PC-9 (cell line): ENCODE results near the gene PDE4D. TPM values are rescaled to one million over a fixed set of nuclear protein-coding genes. Genes with fewer than 3 reads are reported as not detected.

Experiments used
- BruUV-seq: library from RNA; stranded (reverse); fragments of 400-500 nt; replicated peaks from 2 replicates; lab custom pipeline; 2021; lab: Mats Ljungman, UMichigan
- CTCF ChIA-PET: fragments of 300-600 bp; sonication (Branson Sonifier 250); formaldehyde crosslinking; loops from one replicate; lab custom pipeline; 2022; ENCODE audit warnings: antibody characterized with exemption; lab: Charles Lee
- POLR2A ChIA-PET: fragments of 300-600 bp; sonication (Branson Sonifier 250); formaldehyde crosslinking; loops from one replicate; lab custom pipeline; 2022; ENCODE audit warnings: antibody characterized with exemption; ENCODE audit not compliant: unreplicated experiment; lab: Charles Lee
- DNase-seq, 2 experiments: peaks; one replicate each; pipeline versions ENCODE4 v3.0.0 to v3.0.0-alpha.2; 2015 to 2022; ENCODE audit warnings: mixed read lengths in 1 of 2
- H2AFZ ChIP-seq: fragments of 200-600 bp; sonication (generic); 2 replicates; pipeline ENCODE4 v1.8.1; 2017; ENCODE audit warnings: antibody characterized with exemption
- H3F3A ChIP-seq: fragments of 200-600 bp; sonication (generic); 2 replicates; pipeline ENCODE4 v1.8.1; 2017; ENCODE audit warnings: antibody characterized with exemption, mild to moderate bottlenecking, low read depth; ENCODE audit not compliant: insufficient read depth
- H3K27ac ChIP-seq: fragments of 200-600 bp; sonication (generic); 2 replicates; pipeline ENCODE4 v1.6.1; 2016; ENCODE audit warnings: mixed run types
- H3K27me3 ChIP-seq: fragments of 200-600 bp; sonication (generic); 2 replicates; pipeline ENCODE4 v1.6.1; 2016; ENCODE audit warnings: low read depth, mixed run types; ENCODE audit not compliant: insufficient read depth
- H3K36me3 ChIP-seq: fragments of 200-600 bp; sonication (generic); 2 replicates; pipeline ENCODE4 v1.6.1; 2016; ENCODE audit warnings: low read depth, mixed run types
- H3K4me1 ChIP-seq: fragments of 200-600 bp; sonication (generic); replicated peaks from 2 replicates; pipeline ENCODE4 v1.6.1; 2016; ENCODE audit warnings: mixed run types; ENCODE audit not compliant: insufficient read depth
- H3K4me2 ChIP-seq: fragments of 200-600 bp; sonication (generic); 2 replicates; pipeline ENCODE4 v1.6.1; 2017; ENCODE audit warnings: mixed run types
- H3K4me3 ChIP-seq: fragments of 200-600 bp; sonication (generic); 2 replicates; pipeline ENCODE4 v1.6.1; 2016; ENCODE audit warnings: mixed run types
- H3K79me2 ChIP-seq: fragments of 200-600 bp; sonication (generic); 2 replicates; pipeline ENCODE4 v1.6.1; 2017; ENCODE audit warnings: low read depth, mixed run types
- H3K9me2 ChIP-seq: fragments of 200-600 bp; sonication (generic); 2 replicates; pipeline ENCODE4 v1.8.1; 2017; ENCODE audit warnings: mild to moderate bottlenecking; ENCODE audit not compliant: insufficient read depth
- H3K9me3 ChIP-seq: fragments of 200-600 bp; sonication (generic); 2 replicates; pipeline ENCODE4 v1.8.1; 2016; ENCODE audit warnings: low read depth; ENCODE audit not compliant: insufficient read depth
- H4K20me1 ChIP-seq: fragments of 200-600 bp; sonication (generic); 2 replicates; pipeline ENCODE4 v1.8.1; 2017; ENCODE audit not compliant: insufficient read depth
- CTCF ChIP-seq: fragments of 200-600 bp; sonication (generic); conservative IDR thresholded peaks from 2 replicates; pipeline ENCODE4 v1.6.1; 2017; ENCODE audit warnings: mixed run types, antibody characterized with exemption, mild to moderate bottlenecking, moderate library complexity
- EZH2 ChIP-seq: fragments of 200-600 bp; sonication (generic); IDR thresholded peaks from 2 replicates; pipeline ENCODE4 v1.8.0; 2017; ENCODE audit warnings: antibody characterized with exemption, low read depth
- intact Hi-C: fragments of 100-400 bp; cut with micrococcal nuclease; formaldehyde crosslinking; loops from one replicate; pipeline ENCODE4 v1.10.0; 2022; ENCODE audit not compliant: unreplicated experiment
- total RNA-seq: library from RNA; stranded (reverse); gene quantifications from 2 replicates; pipeline ENCODE4 v1.2.3, GENCODE V29; 2021

PDE4D gene
- total RNA-seq, 1 experiment from 2014 or later: 9.8 TPM

GRCh38 chr5:59728356-59728755 lies 165.2 kb downstream of the PDE4D start:
- intact Hi-C loops: no loop called here
- no peaks in the 10 kb centered on the region for H3K79me2 ChIP-seq
- H4K20me1 ChIP-seq: no peaks in the 10 kb centered on the region
- no peak overlapping the region for H3K4me3 ChIP-seq
- ChIA-PET POLR2A (no interaction called here), CTCF (interaction anchor here (0.5 kb wide), 1 partner anchor 25 kb away, joined by 3 read pairs; no protein-coding TSS in a partner anchor)
- no peaks in the 10 kb centered on the region for H3K9me2 ChIP-seq
- no peak overlapping the region for H3K27ac ChIP-seq
- no peaks in the 10 kb centered on the region for H3K9me3 ChIP-seq
- H3K4me1 ChIP-seq: peaks cover 7% of the 10 kb centered on the region
- peaks cover under 1% of the 10 kb centered on the region for H3F3A ChIP-seq
- H3K27me3 ChIP-seq: no peaks in the 10 kb centered on the region
- TF ChIP-seq EZH2 (no peak), CTCF (no peak)
- H2AFZ ChIP-seq: no peak overlapping the region
- H3K36me3 ChIP-seq: no peaks in the 10 kb centered on the region
- DNase-seq: no peak
- H3K4me2 ChIP-seq: no peak overlapping the region
- BruUV-seq: no TSS peak

- BruUV-seq: no TSS peak
- intact Hi-C loops: no loop called here
- no peak overlapping the region for H2AFZ ChIP-seq
- no peaks in the 10 kb centered on the region for H3K9me2 ChIP-seq
- TF ChIP-seq EZH2: no peak
- TF ChIP-seq CTCF: no peak
- no peak overlapping the region for H3K4me3 ChIP-seq
- no peaks in the 10 kb centered on the region for H3K27me3 ChIP-seq
- H3F3A ChIP-seq: peaks cover 4% of the 10 kb centered on the region; the same call in 1 of the 2 replicates
- H4K20me1 ChIP-seq: no peaks in the 10 kb centered on the region
- ChIA-PET CTCF (no interaction called here), POLR2A (no interaction called here)
- peaks cover 12% of the 10 kb centered on the region for H3K4me1 ChIP-seq
- H3K9me3 ChIP-seq: no peaks in the 10 kb centered on the region
- DNase-seq: no peak
- H3K27ac ChIP-seq: no peak overlapping the region
- H3K36me3 ChIP-seq: no peaks in the 10 kb centered on the region
- H3K79me2 ChIP-seq: no peaks in the 10 kb centered on the region
- H3K4me2 ChIP-seq: no peak overlapping the region
Observed at GRCh38 chr5:59727186-59727585, 166.3 kb downstream of the PDE4D start.

- Histone ChIP-seq H3K27me3 (no peaks in the 10 kb centered on the region), H4K20me1 (no peaks in the 10 kb centered on the region), H3F3A (peaks cover 4% of the 10 kb centered on the region; the same call in 1 of the 2 replicates), H3K36me3 (no peaks in the 10 kb centered on the region), H3K4me1 (peaks cover 12% of the 10 kb centered on the region), H3K9me2 (no peaks in the 10 kb centered on the region), H3K4me2 (no peak overlapping the region), H3K9me3 (no peaks in the 10 kb centered on the region), H2AFZ (no peak overlapping the region), H3K27ac (no peak overlapping the region), H3K4me3 (no peak overlapping the region), H3K79me2 (no peaks in the 10 kb centered on the region)
- TF ChIP-seq EZH2 (no peak), CTCF (no peak)
- BruUV-seq: no TSS peak
- DNase-seq: no peak
- ChIA-PET CTCF (no interaction called here), POLR2A (no interaction called here)
- intact Hi-C loops: no loop called here
Observed at GRCh38 chr5:59725392-59725767, 168.1 kb downstream of the PDE4D start.
